Kidney (tissue), 14 donors: ENCODE measurements around the gene TNIP3. TPM values are rescaled to one million over a fixed set of nuclear protein-coding genes. Genes with fewer than 3 reads are reported as not detected.

ENCODE experiments used
- DNase-seq, 5 donors: peaks; one replicate each; pipeline ENCODE4 v3.0.0-alpha.2; 2013 to 2020
- FAIRE-seq: peaks from 2 replicates; lab custom pipeline; 2012; peaks lifted over from hg19 to GRCh38; lab: Jason Lieb, UNC
- H3K27ac ChIP-seq, 2 donors: one replicate each; pipeline ENCODE4 v1.7.0; 2013; ENCODE audit warnings: low read depth in 2 of 2, low read length in 2 of 2, inconsistent platforms in 1 of 2
- H3K27me3 ChIP-seq: one replicate; pipeline ENCODE4 v1.7.1; 2013; ENCODE audit warnings: low read length, inconsistent platforms; ENCODE audit not compliant: control insufficient read depth, insufficient read depth
- H3K36me3 ChIP-seq, 3 donors: one replicate each; pipeline versions ENCODE4 v1.7.0 to v1.7.1; 2013; ENCODE audit warnings: low read length in 3 of 3, control low read depth in 1 of 3, inconsistent platforms in 1 of 3; ENCODE audit not compliant: insufficient read depth in 3 of 3, control insufficient read depth in 2 of 3
- H3K4me1 ChIP-seq, 3 donors: one replicate each; pipeline versions ENCODE4 v1.7.0 to v1.7.1; 2013; ENCODE audit warnings: low read length in 3 of 3, inconsistent platforms in 1 of 3, low read depth in 1 of 3; ENCODE audit not compliant: control insufficient read depth in 2 of 3, insufficient read depth in 2 of 3
- H3K4me3 ChIP-seq, 3 donors: one replicate each; pipeline versions ENCODE4 v1.7.0 to v1.8.1; 2013; ENCODE audit warnings: low read length in 3 of 3, control low read depth in 1 of 3, inconsistent platforms in 1 of 3
- H3K9ac ChIP-seq, 3 donors: one replicate each; pipeline versions ENCODE4 v1.7.0 to v1.7.1; 2013; ENCODE audit warnings: low read length in 3 of 3, control low read depth in 1 of 3, inconsistent platforms in 1 of 3
- H3K9me3 ChIP-seq, 3 donors: one replicate each; pipeline versions ENCODE4 v1.7.0 to v1.7.1; 2013; ENCODE audit warnings: low read length in 3 of 3, control low read depth in 1 of 3, inconsistent platforms in 1 of 3; ENCODE audit not compliant: control insufficient read depth in 2 of 3, insufficient read depth in 1 of 3
- CTCF ChIP-seq: IDR thresholded peaks from 3 replicates; pipeline ENCODE4 v1.5.1; 2012; ENCODE audit warnings: mild to moderate bottlenecking, moderate library complexity, borderline replicate concordance; ENCODE audit not compliant: insufficient read depth; ENCODE audit errors: extremely low read depth
- intact Hi-C: fragments of 100-400 bp; cut with DNase I; formaldehyde crosslinking; loops from one replicate; pipeline ENCODE4 v1.11.1; 2022
- polyA plus RNA-seq: library from polyadenylated mRNA; stranded (reverse); fragments of 350-450 nt; fragmentation: Illumina TruSeq; extraction: RNeasy Lipid Tissue Mini Kit (QIAGEN cat#74804); gene quantifications from one replicate; pipeline ENCODE4 v1.2.3, GENCODE V29; 2014; ENCODE audit warnings: low read depth, low replicate concordance; ENCODE audit not compliant: insufficient read depth
- total RNA-seq: library from RNA; stranded (reverse); fragmentation: NEBNext Ultra II Directional; extraction: Animal tissue kit (Norgen Biotek cat#: 25700); gene quantifications from one replicate; pipeline ENCODE4 v1.2.1, GENCODE V29; 2021
- donor health status: control.
- donor health status: control.
- donor health status: control.
- donor health status: control.
- donor health status: control.
- donor health status: DM: yes; HTN: yes; CAD: no.
- donor health status: Normal renal cell carcinoma (clear cell type).

Gene TNIP3
- total and polyA plus RNA-seq, 2 donors from 2014 or later: 0.63 TPM; not detected in 1

- no peaks in the 10 kb centered on the region for H3K4me1 ChIP-seq
- H3K4me3 ChIP-seq: peak overlapping the region in 1 of 3 donors; percentile 24
- DNase-seq (peak in 2 of 5 donors; percentile 45 to 53), FAIRE-seq (no peak)
- intact Hi-C loops: no loop called here
- no peaks in the 10 kb centered on the region for H3K9me3 ChIP-seq
- no peaks in the 10 kb centered on the region for H3K27me3 ChIP-seq
- no peak overlapping the region for H3K27ac ChIP-seq
- TF ChIP-seq CTCF: no peak
- no peak overlapping the region for H3K9ac ChIP-seq
- H3K36me3 ChIP-seq: no peaks in the 10 kb centered on the region
Measured at GRCh38 chr4:121182296-121182695, 18.2 kb upstream of the TNIP3 start.

- intact Hi-C loops: no loop called here
- Histone ChIP-seq H3K36me3 (no peaks in the 10 kb centered on the region), H3K27me3 (no peaks in the 10 kb centered on the region), H3K9me3 (no peaks in the 10 kb centered on the region), H3K27ac (no peak overlapping the region), H3K9ac (no peak overlapping the region), H3K4me1 (no peaks in the 10 kb centered on the region), H3K4me3 (no peak overlapping the region)
- DNase-seq (peak in 1 of 5 donors; percentile 6), FAIRE-seq (no peak)
- no peak for TF ChIP-seq CTCF
Measured at GRCh38 chr4:121181493-121181892, 17.4 kb upstream of the TNIP3 start.

GRCh38 chr4:121180558-121180957 lies 16.4 kb upstream of the TNIP3 start:
- no peak for FAIRE-seq
- Histone ChIP-seq H3K4me3 (no peak overlapping the region), H3K9me3 (no peaks in the 10 kb centered on the region), H3K27ac (no peak overlapping the region), H3K4me1 (no peaks in the 10 kb centered on the region), H3K9ac (no peak overlapping the region), H3K36me3 (no peaks in the 10 kb centered on the region), H3K27me3 (no peaks in the 10 kb centered on the region)
- no peak for DNase-seq
- TF ChIP-seq CTCF: no peak
- intact Hi-C loops: no loop called here
